HG03571 (cell line): ENCODE results near the gene PLEKHG5.

Experiments used
- ATAC-seq: cut with Tn5 transposase; IDR thresholded peaks from one replicate; pipeline ENCODE4 v1.9.1; 2021; ENCODE audit not compliant: unreplicated experiment

PLEKHG5 gene

DNA sequence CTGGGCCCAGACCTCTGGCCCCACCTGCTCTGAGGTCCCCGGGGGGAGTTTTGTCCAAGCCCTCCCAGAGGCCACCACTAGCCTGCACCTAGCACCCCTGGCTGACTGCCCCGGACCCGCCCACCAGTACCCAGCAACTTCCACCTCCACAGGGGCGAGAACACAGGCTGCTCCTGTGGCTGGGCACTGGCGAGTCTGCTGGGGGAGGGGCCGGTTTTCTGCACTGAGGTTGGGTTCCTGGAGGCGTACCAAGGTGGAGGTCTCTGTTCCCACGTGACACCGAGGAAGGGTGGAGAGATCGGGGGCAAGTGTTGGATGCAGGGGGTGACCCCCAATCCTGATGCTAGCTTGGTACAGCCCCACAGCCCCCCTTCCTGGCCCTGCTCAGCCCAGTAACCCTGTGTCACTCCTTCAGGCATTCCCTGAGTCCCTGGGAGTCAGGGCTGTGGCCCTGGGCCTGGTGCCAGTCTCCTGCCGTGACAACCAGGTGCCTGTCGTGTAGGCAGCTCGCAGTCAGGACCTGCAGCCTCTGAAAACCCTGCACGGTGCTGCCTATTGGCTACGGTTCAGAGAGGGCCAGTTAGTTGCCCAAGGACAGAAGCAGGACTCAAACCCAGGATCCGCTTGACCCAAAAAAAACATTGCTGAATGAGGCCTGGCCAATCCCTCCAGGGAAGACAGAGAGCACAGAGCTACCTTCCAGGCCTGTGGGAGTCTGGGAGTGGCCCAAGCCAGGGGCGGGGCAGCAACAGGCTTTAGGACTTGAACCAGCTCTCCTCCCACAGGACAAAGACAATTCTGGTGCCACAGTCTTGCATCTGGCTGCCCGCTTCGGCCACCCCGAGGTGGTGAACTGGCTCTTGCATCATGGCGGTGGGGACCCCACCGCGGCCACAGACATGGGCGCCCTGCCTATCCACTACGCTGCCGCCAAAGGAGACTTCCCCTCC, 63.8 kb downstream of the PLEKHG5 start:
- no peak for ATAC-seq

DNA sequence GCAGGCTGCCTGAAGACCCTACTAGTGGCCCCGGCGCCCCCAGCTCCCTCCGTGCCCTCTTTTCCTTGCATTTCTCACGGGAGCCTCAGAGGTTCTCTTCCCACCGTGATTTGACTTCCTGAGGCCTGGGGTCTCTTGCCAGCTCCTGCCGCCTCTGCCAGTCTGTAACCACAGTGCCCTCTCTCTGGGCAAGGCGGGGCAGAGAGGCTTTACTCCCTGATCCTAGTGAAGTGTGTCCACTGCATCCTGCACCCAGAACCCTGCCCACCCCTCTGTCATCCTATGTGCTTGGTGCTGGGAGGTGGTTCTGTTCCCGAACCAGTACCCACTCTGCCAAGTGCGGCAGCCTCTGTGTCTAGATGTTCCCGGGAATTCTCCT, 64.5 kb downstream of the PLEKHG5 start:
- ATAC-seq, result no peak

GRCh38 chr1:6426277-6426971, 65.0 kb downstream of the PLEKHG5 start:
- no peak for ATAC-seq

- no peak for ATAC-seq
Observed at GRCh38 chr1:6425658-6426057, 65.8 kb downstream of the PLEKHG5 start.

- no peak for ATAC-seq
Observed at GRCh38 chr1:6424619-6425593, 66.6 kb downstream of the PLEKHG5 start, which contains the start of gene ESPN. ESPN (plus strand) TSS chr1:6424776; CDS start chr1:6424956, 180 bp downstream.

GRCh38 chr1:6424000-6424565, 67.4 kb downstream of the PLEKHG5 start:
- ATAC-seq, result no peak

DNA sequence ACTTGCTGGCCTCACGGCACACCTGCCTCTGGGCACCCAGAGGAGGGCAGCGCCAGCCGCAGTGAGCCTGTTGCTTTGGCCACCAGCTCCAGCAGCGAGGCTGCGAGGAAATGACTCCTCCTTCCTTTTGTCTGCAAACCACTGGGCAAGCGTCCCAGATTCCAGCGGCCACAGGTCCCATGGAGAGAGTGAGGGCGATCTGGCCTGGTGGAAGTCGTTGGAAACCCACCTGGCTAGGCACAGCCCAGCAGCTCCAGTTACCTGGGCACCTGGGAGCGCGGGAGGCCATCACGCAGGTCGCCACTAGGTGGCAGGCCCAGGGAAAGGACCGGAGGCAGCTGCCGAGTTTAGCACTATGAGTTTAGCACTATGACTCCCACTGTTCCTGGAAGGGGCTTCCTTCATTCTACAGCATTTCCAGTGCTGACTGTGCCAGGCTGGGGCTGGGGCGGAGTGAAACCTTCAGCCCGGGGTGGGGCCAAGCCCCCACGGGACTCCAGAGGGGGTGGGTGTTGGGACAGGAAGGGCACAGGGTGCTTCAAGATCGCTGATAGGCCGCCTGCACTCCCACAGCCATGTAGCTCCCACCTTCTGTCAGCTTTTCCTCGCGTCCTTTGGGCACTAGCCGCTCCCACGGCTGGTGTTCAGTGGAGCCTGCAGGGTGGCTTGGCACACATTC, 68.0 kb downstream of the PLEKHG5 start:
- no peak for ATAC-seq

DNA sequence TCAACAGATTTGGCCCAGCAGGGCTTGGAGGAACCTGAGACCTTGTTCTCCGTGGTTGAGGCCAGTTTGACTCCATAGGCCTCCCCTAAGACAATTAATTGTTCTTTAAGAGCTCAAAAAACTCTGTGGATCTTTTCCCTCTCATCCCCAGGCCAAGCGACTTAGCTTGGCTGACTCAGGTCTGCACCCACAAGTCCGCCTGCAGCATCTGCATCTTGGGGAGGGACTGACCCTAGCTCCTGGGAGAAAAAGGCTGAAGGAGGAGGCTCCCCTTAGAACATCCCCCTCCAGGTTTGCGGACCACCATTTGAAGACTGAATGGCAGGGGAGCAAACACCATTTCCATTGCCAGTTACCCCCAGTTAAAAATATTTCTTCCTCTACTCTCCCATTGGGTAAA, 70.2 kb downstream of the PLEKHG5 start:
- ATAC-seq, result no peak

DNA sequence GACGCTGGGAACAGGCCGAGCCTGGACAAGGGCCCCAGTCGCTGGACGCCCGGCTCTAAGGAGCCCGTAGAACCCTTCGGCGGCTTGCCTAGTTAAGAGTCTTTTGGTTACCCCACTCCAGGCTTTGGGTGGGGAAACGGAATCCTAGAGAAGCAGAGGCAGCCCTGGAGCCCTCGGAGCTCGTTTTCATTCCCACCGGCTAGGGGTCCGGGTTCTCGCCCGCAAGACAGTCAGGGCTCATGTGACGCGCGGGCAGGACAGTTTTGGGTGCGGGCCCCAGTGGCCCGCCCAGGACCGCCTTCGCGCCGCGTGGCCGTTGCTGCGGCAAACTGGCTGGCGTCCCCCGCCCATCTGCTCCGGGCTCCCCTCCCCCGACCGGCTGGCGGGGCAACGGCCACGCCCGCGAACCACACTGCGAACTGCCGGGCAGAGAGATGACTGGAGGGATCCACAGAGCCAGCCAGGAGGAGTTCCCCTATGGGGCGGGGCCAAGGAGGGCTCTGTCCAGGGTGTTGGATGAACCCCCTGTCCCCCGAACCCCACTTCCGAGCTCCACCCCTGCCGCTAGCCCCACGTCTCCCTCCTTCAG, 70.9 kb downstream of the PLEKHG5 start:
- ATAC-seq, result no peak

DNA sequence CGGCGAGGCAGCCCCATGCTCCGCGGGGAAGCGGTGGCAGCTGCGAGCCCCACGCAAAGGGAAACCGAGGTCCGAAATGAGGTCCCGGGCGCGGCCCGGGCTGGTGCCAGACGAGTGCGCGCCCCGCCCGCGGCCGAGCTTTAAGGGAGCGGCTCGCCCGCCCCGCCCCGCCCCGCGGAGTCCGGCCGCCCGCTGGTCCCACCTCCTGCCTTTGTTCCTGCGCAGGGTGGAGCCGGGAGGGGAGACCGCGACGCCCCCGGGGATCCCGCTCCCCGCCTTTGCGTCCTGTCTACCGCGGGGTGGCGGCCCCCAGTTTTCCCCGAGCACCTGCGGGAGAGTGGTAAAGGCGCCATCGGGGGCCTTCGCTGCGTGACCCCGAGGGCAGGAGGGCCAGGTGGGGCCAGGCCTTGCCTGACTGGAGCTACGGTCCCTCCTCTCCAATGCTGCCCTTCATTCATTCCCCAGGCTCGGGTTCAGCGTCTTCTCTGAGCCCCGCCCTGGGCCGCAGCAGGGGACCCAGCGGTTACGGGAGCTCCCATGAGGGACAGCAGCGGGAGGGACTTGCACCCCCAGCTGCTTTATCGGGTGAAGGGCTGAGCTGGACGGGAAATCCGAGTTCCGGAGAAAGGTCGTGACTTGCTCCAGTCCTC, 71.5 kb downstream of the PLEKHG5 start, which contains the start of gene HES2:
Gene HES2, minus strand, starts transcription at position 116 of the 650 bp plus-strand sequence. Its CDS starts 99 bp downstream, at position 17.
- ATAC-seq, result no peak

- ATAC-seq, result no peak
Observed at GRCh38 chr1:6419397-6419803, 72.1 kb downstream of the PLEKHG5 start.

- no peak for ATAC-seq
Observed at GRCh38 chr1:6418668-6419396, 72.6 kb downstream of the PLEKHG5 start.

GRCh38 chr1:6417961-6418667, 73.4 kb downstream of the PLEKHG5 start:
- no peak for ATAC-seq
